Ishikawa (cell line): ENCODE measurements around the gene TRIM62.

Experiments used
- CEBPB ChIP-seq: IDR thresholded peaks from 2 replicates; pipeline ENCODE4 v1.6.1; 2012
- CREB1 ChIP-seq: IDR thresholded peaks from 2 replicates; pipeline ENCODE4 v1.6.1; 2012; ENCODE audit warnings: low read depth
- EGR1 ChIP-seq: IDR thresholded peaks from 2 replicates; pipeline ENCODE4 v1.6.1; 2012
- EP300 ChIP-seq: IDR thresholded peaks from 2 replicates; pipeline ENCODE4 v1.6.1; 2012; ENCODE audit warnings: borderline replicate concordance
- FOXM1 ChIP-seq: IDR thresholded peaks from 2 replicates; pipeline ENCODE4 v1.6.1; 2012; ENCODE audit warnings: low read depth, borderline replicate concordance
- RAD21 ChIP-seq: IDR thresholded peaks from 2 replicates; pipeline ENCODE4 v1.6.1; 2012; ENCODE audit warnings: low read depth
- TAF1 ChIP-seq: IDR thresholded peaks from 2 replicates; pipeline ENCODE4 v1.6.1; 2012; ENCODE audit warnings: low read depth, mild to moderate bottlenecking
- TCF12 ChIP-seq: IDR thresholded peaks from 2 replicates; pipeline ENCODE4 v1.6.1; 2012; ENCODE audit warnings: low read depth
- TEAD4 ChIP-seq: IDR thresholded peaks from 2 replicates; pipeline ENCODE4 v1.6.1; 2012
- YY1 ChIP-seq: IDR thresholded peaks from 2 replicates; pipeline ENCODE4 v1.6.1; 2012; ENCODE audit warnings: low read depth
- ZBTB7A ChIP-seq: IDR thresholded peaks from 2 replicates; pipeline ENCODE4 v1.6.1; 2012; ENCODE audit warnings: low read depth
- TF ChIP-seq, protein P1 (sequence below): IDR thresholded peaks from 2 replicates; pipeline ENCODE4 v1.6.1; 2012; ENCODE audit warnings: low read depth, mild to moderate bottlenecking
- TF ChIP-seq, protein P2 (sequence below): IDR thresholded peaks from 2 replicates; pipeline ENCODE4 v1.6.1; 2012
- TF ChIP-seq, protein P3 (sequence below): IDR thresholded peaks from 2 replicates; pipeline ENCODE4 v1.6.1; 2012

- TF ChIP-seq CREB1 (no peak), RAD21 (no peak), EP300 (no peak), ZBTB7A (no peak), FOXM1 (no peak), TCF12 (no peak), EGR1 (no peak), TAF1 (no peak), TEAD4 (no peak), YY1 (no peak), CEBPB (no peak)
- TF ChIP-seq, protein P1, sequence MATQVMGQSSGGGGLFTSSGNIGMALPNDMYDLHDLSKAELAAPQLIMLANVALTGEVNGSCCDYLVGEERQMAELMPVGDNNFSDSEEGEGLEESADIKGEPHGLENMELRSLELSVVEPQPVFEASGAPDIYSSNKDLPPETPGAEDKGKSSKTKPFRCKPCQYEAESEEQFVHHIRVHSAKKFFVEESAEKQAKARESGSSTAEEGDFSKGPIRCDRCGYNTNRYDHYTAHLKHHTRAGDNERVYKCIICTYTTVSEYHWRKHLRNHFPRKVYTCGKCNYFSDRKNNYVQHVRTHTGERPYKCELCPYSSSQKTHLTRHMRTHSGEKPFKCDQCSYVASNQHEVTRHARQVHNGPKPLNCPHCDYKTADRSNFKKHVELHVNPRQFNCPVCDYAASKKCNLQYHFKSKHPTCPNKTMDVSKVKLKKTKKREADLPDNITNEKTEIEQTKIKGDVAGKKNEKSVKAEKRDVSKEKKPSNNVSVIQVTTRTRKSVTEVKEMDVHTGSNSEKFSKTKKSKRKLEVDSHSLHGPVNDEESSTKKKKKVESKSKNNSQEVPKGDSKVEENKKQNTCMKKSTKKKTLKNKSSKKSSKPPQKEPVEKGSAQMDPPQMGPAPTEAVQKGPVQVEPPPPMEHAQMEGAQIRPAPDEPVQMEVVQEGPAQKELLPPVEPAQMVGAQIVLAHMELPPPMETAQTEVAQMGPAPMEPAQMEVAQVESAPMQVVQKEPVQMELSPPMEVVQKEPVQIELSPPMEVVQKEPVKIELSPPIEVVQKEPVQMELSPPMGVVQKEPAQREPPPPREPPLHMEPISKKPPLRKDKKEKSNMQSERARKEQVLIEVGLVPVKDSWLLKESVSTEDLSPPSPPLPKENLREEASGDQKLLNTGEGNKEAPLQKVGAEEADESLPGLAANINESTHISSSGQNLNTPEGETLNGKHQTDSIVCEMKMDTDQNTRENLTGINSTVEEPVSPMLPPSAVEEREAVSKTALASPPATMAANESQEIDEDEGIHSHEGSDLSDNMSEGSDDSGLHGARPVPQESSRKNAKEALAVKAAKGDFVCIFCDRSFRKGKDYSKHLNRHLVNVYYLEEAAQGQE: no peak
- TF ChIP-seq, protein P2, sequence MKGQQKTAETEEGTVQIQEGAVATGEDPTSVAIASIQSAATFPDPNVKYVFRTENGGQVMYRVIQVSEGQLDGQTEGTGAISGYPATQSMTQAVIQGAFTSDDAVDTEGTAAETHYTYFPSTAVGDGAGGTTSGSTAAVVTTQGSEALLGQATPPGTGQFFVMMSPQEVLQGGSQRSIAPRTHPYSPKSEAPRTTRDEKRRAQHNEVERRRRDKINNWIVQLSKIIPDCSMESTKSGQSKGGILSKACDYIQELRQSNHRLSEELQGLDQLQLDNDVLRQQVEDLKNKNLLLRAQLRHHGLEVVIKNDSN: no peak
- TF ChIP-seq, protein P3, sequence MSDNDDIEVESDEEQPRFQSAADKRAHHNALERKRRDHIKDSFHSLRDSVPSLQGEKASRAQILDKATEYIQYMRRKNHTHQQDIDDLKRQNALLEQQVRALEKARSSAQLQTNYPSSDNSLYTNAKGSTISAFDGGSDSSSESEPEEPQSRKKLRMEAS: no peak
Observed at GRCh38 chr1:33165209-33165608, 16.6 kb downstream of the TRIM62 start.
